ENCODE data around the gene SH3D21. TPM values are rescaled to one million over a fixed set of nuclear protein-coding genes. Genes with fewer than 3 reads are reported as not detected.

The SH3D21 gene
- total RNA-seq, 2 experiments from 2014 or later, result 1.9 to 2.6 TPM

DNA sequence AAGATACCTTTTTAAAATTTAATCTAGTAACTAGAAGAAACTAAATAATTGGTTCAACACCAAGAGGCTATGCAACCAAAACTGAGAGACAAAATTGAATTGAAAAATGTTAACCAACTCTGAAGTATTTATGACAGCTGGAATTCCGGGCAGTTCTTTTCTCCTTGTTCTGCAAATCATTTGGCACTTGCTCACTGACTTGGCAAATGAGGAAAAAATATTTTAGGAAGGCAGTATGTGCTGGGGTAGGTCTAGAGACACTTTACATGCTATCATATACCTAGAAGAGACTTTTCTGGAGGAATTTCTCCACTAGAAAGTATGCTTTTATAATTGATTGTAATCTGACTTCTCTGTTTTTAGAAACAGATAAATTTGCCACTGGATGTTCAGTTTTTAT is 22.1 kb upstream of the SH3D21 start:
- H3K36me3 ChIP-seq (ENCODE audit: insufficient read depth, low read length), result peaks cover 59% of the 10 kb centered on the region
- H3K27ac ChIP-seq (ENCODE audit: low read depth in 1 of 2, low read length in 2 of 2), result no peak overlapping the region
- ChIA-PET POLR2A (no interaction called here), CTCF (no interaction called here)
- H3K36me3 Mint-ChIP-seq (ENCODE audit: low read depth), result peaks cover 75% of the 10 kb centered on the region
- TF ChIP-seq, protein P1, sequence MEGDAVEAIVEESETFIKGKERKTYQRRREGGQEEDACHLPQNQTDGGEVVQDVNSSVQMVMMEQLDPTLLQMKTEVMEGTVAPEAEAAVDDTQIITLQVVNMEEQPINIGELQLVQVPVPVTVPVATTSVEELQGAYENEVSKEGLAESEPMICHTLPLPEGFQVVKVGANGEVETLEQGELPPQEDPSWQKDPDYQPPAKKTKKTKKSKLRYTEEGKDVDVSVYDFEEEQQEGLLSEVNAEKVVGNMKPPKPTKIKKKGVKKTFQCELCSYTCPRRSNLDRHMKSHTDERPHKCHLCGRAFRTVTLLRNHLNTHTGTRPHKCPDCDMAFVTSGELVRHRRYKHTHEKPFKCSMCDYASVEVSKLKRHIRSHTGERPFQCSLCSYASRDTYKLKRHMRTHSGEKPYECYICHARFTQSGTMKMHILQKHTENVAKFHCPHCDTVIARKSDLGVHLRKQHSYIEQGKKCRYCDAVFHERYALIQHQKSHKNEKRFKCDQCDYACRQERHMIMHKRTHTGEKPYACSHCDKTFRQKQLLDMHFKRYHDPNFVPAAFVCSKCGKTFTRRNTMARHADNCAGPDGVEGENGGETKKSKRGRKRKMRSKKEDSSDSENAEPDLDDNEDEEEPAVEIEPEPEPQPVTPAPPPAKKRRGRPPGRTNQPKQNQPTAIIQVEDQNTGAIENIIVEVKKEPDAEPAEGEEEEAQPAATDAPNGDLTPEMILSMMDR (IDR thresholded peaks at IDR 0.05), result no peak
- H3K27me3 ChIP-seq (ENCODE audit: control insufficient read depth in 1 of 2, insufficient read depth in 2 of 2, low read length in 2 of 2), result no peaks in the 10 kb centered on the region
- DNase-seq (no peak), ATAC-seq (ENCODE audit: poor library complexity) (no peak)
- H3K4me1 Mint-ChIP-seq (ENCODE audit: low read depth), result peaks cover 40% of the 10 kb centered on the region
- H3K4me1 ChIP-seq (ENCODE audit: insufficient read depth, low read length), result no peaks in the 10 kb centered on the region
- peak overlapping the region; percentile 53 for H3K27ac Mint-ChIP-seq
- intact Hi-C loops (cut with DNase I, micrococcal nuclease), result loop anchor here (2.0 to 5.0 kb wide), 3 partner anchors 52 to 95 kb away; partner anchors contain the start of gene THRAP3 (in 1 of the 2)
- no peaks in the 10 kb centered on the region for H3K27me3 Mint-ChIP-seq
- no peaks in the 10 kb centered on the region for H3K9me3 Mint-ChIP-seq
- no peak overlapping the region for H3K4me3 ChIP-seq (ENCODE audit: low read length)
- H3K4me3 Mint-ChIP-seq, result no peak overlapping the region
- H3K9me3 ChIP-seq (ENCODE audit: control insufficient read depth in 1 of 2, insufficient read depth in 1 of 2, low read length in 2 of 2), result no peaks in the 10 kb centered on the region

GRCh38 chr1:36284517-36284916 is 21.7 kb upstream of the SH3D21 start:
- Histone ChIP-seq H3K36me3 (ENCODE audit: insufficient read depth, low read length) (peaks cover 64% of the 10 kb centered on the region), H3K27ac (ENCODE audit: low read depth in 1 of 2, low read length in 2 of 2) (no peak overlapping the region), H3K4me1 (ENCODE audit: insufficient read depth, low read length) (no peaks in the 10 kb centered on the region), H3K27me3 (ENCODE audit: control insufficient read depth in 1 of 2, insufficient read depth in 2 of 2, low read length in 2 of 2) (no peaks in the 10 kb centered on the region), H3K4me3 (ENCODE audit: low read length) (no peak overlapping the region), H3K9me3 (ENCODE audit: control insufficient read depth in 1 of 2, insufficient read depth in 1 of 2, low read length in 2 of 2) (no peaks in the 10 kb centered on the region)
- intact Hi-C loops (cut with DNase I, micrococcal nuclease), result loop anchor here (2.0 to 5.0 kb wide), 3 partner anchors 52 to 96 kb away; partner anchors contain the start of gene THRAP3 (in 1 of the 2)
- ChIA-PET CTCF (interaction anchor here (1.3 to 2.0 kb wide), 7 partner anchors 13 to 188 kb away, joined by 3 to 27 read pairs (median 5); partner anchors contain the start of genes THRAP3 and TRAPPC3), POLR2A (interaction anchor here (0.7 kb wide), 1 partner anchor 43 kb away, joined by 3 read pairs; no protein-coding TSS in a partner anchor)
- peaks cover 36% of the 10 kb centered on the region for H3K4me1 Mint-ChIP-seq (ENCODE audit: low read depth)
- TF ChIP-seq, protein P1 (IDR thresholded peaks at IDR 0.05), result no peak
- peak overlapping the region; percentile 53 for H3K27ac Mint-ChIP-seq
- H3K9me3 Mint-ChIP-seq, result no peaks in the 10 kb centered on the region
- H3K36me3 Mint-ChIP-seq (ENCODE audit: low read depth), result peaks cover 79% of the 10 kb centered on the region
- H3K27me3 Mint-ChIP-seq, result no peaks in the 10 kb centered on the region
- DNase-seq (no peak), ATAC-seq (ENCODE audit: poor library complexity) (no peak)
- H3K4me3 Mint-ChIP-seq, result no peak overlapping the region

- no peaks in the 10 kb centered on the region for H3K27me3 Mint-ChIP-seq
- Histone ChIP-seq H3K4me1 (ENCODE audit: insufficient read depth, low read length) (no peaks in the 10 kb centered on the region), H3K4me3 (ENCODE audit: low read length) (no peak overlapping the region), H3K27me3 (ENCODE audit: control insufficient read depth in 1 of 2, insufficient read depth in 2 of 2, low read length in 2 of 2) (no peaks in the 10 kb centered on the region), H3K27ac (ENCODE audit: low read depth in 1 of 2, low read length in 2 of 2) (no peak overlapping the region), H3K9me3 (ENCODE audit: control insufficient read depth in 1 of 2, insufficient read depth in 1 of 2, low read length in 2 of 2) (no peaks in the 10 kb centered on the region), H3K36me3 (ENCODE audit: insufficient read depth, low read length) (peaks cover 71% of the 10 kb centered on the region)
- DNase-seq, result peak; percentile 22 to 92 (median 50)
- H3K4me1 Mint-ChIP-seq (ENCODE audit: low read depth), result peaks cover 25% of the 10 kb centered on the region
- H3K9me3 Mint-ChIP-seq, result no peaks in the 10 kb centered on the region
- peak; percentile 99 for ATAC-seq (ENCODE audit: poor library complexity)
- TF ChIP-seq, protein P1 (IDR thresholded peaks at IDR 0.05), result peak; percentile 83
- intact Hi-C loops (cut with DNase I, micrococcal nuclease), result loop anchor here (1.0 to 5.0 kb wide), 7 partner anchors 61 to 186 kb away; partner anchors contain the start of genes TRAPPC3 (in 2 of the 2) and THRAP3 (in 1 of the 2)
- H3K27ac Mint-ChIP-seq, result peak overlapping the region; percentile 34
- H3K4me3 Mint-ChIP-seq, result no peak overlapping the region
- ChIA-PET POLR2A (interaction anchor here (0.6 to 1.9 kb wide), 9 partner anchors 44 to 354 kb away, joined by 3 to 16 read pairs (median 4); partner anchors contain the start of genes AGO3, THRAP3 and TRAPPC3), CTCF (interaction anchor here (0.6 to 2.0 kb wide), 19 partner anchors 10 to 191 kb away, joined by 3 to 27 read pairs (median 4); partner anchors contain the start of genes SH3D21, THRAP3 and TRAPPC3)
- peaks cover 83% of the 10 kb centered on the region for H3K36me3 Mint-ChIP-seq (ENCODE audit: low read depth)
Observed at GRCh38 chr1:36285443-36286101, 20.6 kb upstream of the SH3D21 start.
